ENCODE results near the gene DDX51.

DDX51 gene

GRCh38 chr12:132167611-132168310 is 23.6 kb upstream of the DDX51 start:
- DNase-seq (ENCODE audit: low read depth, low spot score), result no peak

- DNase-seq (ENCODE audit: low read depth, low spot score), result no peak
Observed at GRCh38 chr12:132166801-132167591, 22.9 kb upstream of the DDX51 start.

- DNase-seq (ENCODE audit: low read depth, low spot score), result no peak
Observed at GRCh38 chr12:132166093-132166492, 22.0 kb upstream of the DDX51 start.

- no peak for DNase-seq (ENCODE audit: low read depth, low spot score)
Observed at GRCh38 chr12:132165584-132165983, 21.5 kb upstream of the DDX51 start.

GRCh38 chr12:132164426-132164825 is 20.3 kb upstream of the DDX51 start:
- no peak for DNase-seq (ENCODE audit: low read depth, low spot score)

GRCh38 chr12:132163911-132164288 is 19.8 kb upstream of the DDX51 start:
- no peak for DNase-seq (ENCODE audit: low read depth, low spot score)

GRCh38 chr12:132163041-132163910 is 19.2 kb upstream of the DDX51 start:
- DNase-seq (ENCODE audit: low read depth, low spot score), result no peak

- peak; percentile 13 for DNase-seq (ENCODE audit: low read depth, low spot score)
Observed at GRCh38 chr12:132162508-132163031, 18.5 kb upstream of the DDX51 start.

GRCh38 chr12:132161796-132162507 is 17.8 kb upstream of the DDX51 start:
- DNase-seq (ENCODE audit: low read depth, low spot score), result no peak

GRCh38 chr12:132161036-132161781 is 17.1 kb upstream of the DDX51 start:
- no peak for DNase-seq (ENCODE audit: low read depth, low spot score)

- DNase-seq (ENCODE audit: low read depth, low spot score), result no peak
Observed at GRCh38 chr12:132160601-132161035, 16.5 kb upstream of the DDX51 start.

GRCh38 chr12:132160016-132160415 is 15.9 kb upstream of the DDX51 start:
- no peak for DNase-seq (ENCODE audit: low read depth, low spot score)

GRCh38 chr12:132159555-132160003 is 15.5 kb upstream of the DDX51 start:
- no peak for DNase-seq (ENCODE audit: low read depth, low spot score)

- no peak for DNase-seq (ENCODE audit: low read depth, low spot score)
Observed at GRCh38 chr12:132158677-132159554, 14.8 kb upstream of the DDX51 start.

- no peak for DNase-seq (ENCODE audit: low read depth, low spot score)
Observed at GRCh38 chr12:132157733-132158409, 13.8 kb upstream of the DDX51 start.

GRCh38 chr12:132156573-132157325 is 12.6 kb upstream of the DDX51 start:
- DNase-seq (ENCODE audit: low read depth, low spot score), result no peak

GRCh38 chr12:132155771-132156572 is 11.9 kb upstream of the DDX51 start:
- DNase-seq (ENCODE audit: low read depth, low spot score), result no peak
